Measurements from ENCODE around the gene PALM. TPM values are rescaled to one million over a fixed set of nuclear protein-coding genes. Genes with fewer than 3 reads are reported as not detected.
"Not testable (repeated sequence)": the region's sequence is repeated elsewhere in the genome, so short reads cannot be mapped to it uniquely, and the experiment has no call there.

The PALM gene, protein sequence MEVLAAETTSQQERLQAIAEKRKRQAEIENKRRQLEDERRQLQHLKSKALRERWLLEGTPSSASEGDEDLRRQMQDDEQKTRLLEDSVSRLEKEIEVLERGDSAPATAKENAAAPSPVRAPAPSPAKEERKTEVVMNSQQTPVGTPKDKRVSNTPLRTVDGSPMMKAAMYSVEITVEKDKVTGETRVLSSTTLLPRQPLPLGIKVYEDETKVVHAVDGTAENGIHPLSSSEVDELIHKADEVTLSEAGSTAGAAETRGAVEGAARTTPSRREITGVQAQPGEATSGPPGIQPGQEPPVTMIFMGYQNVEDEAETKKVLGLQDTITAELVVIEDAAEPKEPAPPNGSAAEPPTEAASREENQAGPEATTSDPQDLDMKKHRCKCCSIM
- total RNA-seq: under 1 TPM; 0.26 to 0.61 (median 0.27) TPM

DNA sequence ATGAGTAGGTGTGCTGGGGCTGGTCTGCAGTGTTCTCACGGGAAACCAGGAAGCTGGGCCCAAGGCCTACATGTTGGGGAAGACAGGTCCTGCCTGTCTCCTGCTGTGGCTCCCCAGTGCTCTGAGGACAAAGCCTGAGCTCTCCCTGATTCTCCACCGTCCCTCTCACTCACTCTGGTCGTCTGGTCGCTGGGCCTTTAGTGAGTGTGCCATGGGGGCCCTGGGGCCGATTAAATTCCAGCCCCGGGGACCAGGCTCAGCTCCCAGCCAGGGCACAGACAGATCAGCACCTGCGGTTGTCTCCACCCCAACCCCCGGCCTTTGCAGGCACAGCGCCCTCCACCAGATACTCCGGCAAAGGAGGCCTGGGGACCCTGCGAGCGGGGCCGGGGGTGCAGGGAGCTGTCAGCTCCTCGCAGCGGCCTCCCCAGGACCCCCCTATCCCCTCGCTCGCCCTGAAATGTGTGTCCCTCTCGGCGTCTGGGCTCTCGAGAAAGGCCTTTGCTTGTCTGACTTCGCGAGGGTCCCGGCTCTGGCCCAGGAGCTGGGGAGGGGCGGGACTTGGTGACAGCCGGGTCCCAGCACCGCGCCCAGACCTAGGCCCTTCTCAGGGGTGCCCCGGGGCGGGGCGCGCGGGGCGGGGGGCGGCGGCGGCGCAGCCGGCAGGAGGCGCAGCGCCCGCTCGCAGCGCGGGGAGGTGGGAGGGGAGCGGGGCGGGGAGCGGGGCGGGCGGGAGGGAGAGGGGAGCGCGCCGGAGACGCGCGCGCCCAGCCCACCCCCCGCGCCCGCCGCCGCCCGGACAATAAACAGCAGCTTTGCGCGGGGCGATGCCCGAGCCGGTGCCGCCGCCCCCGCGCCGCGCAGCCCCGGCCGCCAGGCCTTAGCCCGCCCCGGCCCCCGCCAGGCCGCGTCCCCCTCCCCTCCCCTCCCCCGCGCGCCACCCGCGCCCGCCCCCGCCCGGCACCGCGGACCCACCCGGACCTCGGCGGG lies at the start of gene PALM:
PALM (plus strand) TSS at position 782 of the 990 bp plus-strand sequence. CDS start 212 bp downstream, outside the sequence.
- Mint-ChIP-seq H3K27me3 (ENCODE audit: low read depth) (peaks cover 34% of the 10 kb centered on the region), H3K4me1 (ENCODE audit: low read depth) (peaks cover 2% of the 10 kb centered on the region), H3K9me3 (no peaks in the 10 kb centered on the region), H3K4me3 (no peak within 1 kb of the TSS), H3K36me3 (ENCODE audit: insufficient read depth) (no peaks in the 10 kb centered on the region)
- ATAC-seq (peak in 1 of 2 donors; percentile 39), DNase-seq (no peak)

- Mint-ChIP-seq H3K4me3 (peak overlapping the region; percentile 96), H3K27me3 (ENCODE audit: low read depth) (no peaks in the 10 kb centered on the region), H3K9me3 (no peaks in the 10 kb centered on the region), H3K36me3 (ENCODE audit: insufficient read depth) (peaks cover 3% of the 10 kb centered on the region), H3K4me1 (ENCODE audit: low read depth) (peaks cover 52% of the 10 kb centered on the region)
- ATAC-seq (no peak), DNase-seq (no peak)
Observed at GRCh38 chr19:660793-661426, 47.8 kb upstream of the PALM start.

DNA sequence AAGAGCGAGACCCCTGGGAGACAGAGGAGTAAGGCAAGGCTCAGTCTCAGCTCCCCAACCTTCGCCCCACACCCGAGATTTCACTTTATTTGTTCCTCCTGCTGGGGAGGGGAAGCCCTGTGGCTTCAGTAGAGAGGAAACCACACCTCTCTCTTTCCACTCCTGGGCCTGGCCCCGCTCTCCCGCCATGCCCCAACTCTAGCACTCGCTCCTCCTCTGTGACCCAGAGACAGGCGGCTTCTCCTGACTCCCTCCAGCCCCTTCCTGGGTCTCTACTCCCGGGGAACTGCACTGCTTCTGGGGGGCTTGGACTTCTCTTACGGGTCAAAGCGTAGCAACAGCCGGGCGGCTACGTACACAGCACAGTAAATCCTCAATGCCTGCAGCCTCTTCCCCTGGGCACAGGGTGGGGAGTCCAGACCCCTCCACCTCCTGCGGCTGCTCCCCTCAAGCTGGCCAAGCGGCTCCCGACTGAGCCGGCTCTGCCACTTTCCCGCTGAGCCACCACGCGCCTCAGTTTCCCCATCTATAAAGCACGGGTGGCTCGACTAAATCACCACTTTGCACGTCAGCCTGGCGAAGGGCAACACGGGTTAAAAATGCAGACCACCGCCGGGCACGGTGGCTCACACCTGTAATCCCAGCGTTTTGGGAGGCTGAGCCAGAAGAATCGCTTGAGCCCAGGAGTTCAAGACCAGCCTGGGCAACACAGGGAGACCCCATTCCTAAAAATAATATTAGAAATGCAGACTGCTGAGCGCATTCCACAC lies 47.1 kb upstream of the PALM start:
- no peaks in the 10 kb centered on the region for H3K27me3 Mint-ChIP-seq (ENCODE audit: low read depth)
- no peaks in the 10 kb centered on the region for H3K9me3 Mint-ChIP-seq
- H3K4me1 Mint-ChIP-seq (ENCODE audit: low read depth): peaks cover 45% of the 10 kb centered on the region
- peak overlapping the region; percentile 96 for H3K4me3 Mint-ChIP-seq
- DNase-seq (peak; percentile 53), ATAC-seq (peak; percentile 25 to 38)
- H3K36me3 Mint-ChIP-seq (ENCODE audit: insufficient read depth): peaks cover 3% of the 10 kb centered on the region

GRCh38 chr19:662207-662961 lies 46.4 kb upstream of the PALM start:
- H3K9me3 Mint-ChIP-seq: no peaks in the 10 kb centered on the region
- peaks cover 3% of the 10 kb centered on the region for H3K36me3 Mint-ChIP-seq (ENCODE audit: insufficient read depth)
- H3K4me3 Mint-ChIP-seq: peak overlapping the region; percentile 96
- H3K27me3 Mint-ChIP-seq (ENCODE audit: low read depth): no peaks in the 10 kb centered on the region
- DNase-seq (peak; percentile 68), ATAC-seq (peak; percentile 36 to 37)
- peaks cover 40% of the 10 kb centered on the region for H3K4me1 Mint-ChIP-seq (ENCODE audit: low read depth)

DNA sequence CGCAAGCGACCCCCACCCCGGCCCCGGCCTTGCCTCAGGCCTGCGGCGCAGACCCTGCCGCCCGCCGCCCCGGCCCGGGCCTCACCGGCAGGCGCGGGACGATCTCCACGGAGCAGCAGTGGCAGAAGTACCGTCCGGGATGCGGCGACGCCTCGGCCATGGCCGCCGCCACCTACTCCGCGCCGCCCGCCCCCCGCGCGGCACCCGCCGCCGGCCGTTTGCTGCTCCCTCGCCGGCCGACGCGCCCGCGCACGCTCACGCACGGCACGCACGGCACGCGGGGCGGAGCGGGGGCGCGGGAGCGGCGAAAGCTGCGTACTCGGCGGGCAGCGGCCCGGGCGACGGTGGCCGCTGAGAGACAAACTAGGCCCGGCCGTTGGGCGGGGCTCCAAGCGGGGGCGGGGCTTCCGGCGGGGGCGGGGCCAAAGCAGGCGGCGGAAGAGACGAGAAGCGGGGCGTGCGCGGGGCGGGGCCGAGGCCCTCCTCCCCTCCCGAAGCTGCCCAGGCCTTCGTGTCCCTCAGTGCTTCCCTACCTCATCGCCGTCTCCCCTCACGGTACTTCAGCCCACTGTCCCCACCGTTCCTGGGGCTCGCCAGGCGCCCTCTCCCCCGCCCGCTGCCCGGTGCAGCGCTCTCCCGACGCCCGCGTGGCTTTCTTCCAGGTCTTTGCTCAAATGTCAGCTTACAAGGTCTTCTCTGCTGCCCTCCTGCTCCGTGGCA lies 45.6 kb upstream of the PALM start, which contains the start of gene RNF126:
RNF126 (minus strand) TSS at position 253 of the 720 bp plus-strand sequence; CDS start at position 160, 93 bp downstream.
- H3K4me3 Mint-ChIP-seq: peak within 1 kb of the TSS; percentile 96
- no peaks in the 10 kb centered on the region for H3K9me3 Mint-ChIP-seq
- H3K27me3 Mint-ChIP-seq (ENCODE audit: low read depth): no peaks in the 10 kb centered on the region
- peaks cover 3% of the 10 kb centered on the region for H3K36me3 Mint-ChIP-seq (ENCODE audit: insufficient read depth)
- DNase-seq (peak; percentile 94), ATAC-seq (peak; percentile 55 to 60)
- peaks cover 35% of the 10 kb centered on the region for H3K4me1 Mint-ChIP-seq (ENCODE audit: low read depth)

DNA sequence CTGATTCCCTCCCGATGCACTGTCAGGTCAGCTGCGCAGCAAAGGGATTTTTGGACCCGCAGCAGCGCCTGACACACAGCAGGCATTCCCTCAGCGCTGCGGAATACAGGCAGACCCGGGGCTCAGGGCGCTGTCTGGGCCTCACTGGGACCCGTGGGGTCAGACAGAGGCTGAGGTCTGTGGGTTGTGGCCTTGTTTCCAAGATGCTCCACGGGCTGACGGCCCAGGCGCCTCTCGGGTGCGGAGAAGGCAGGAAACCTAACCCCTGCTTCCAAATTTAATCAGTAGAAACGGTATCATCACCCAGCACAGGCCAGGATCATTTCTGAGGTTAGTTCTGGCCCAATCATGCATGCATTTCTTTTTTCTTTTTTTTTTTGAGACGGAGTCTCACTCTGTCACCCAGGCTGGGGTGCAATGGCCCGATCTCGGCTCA lies 45.0 kb upstream of the PALM start:
- DNase-seq: no peak
- H3K9me3 Mint-ChIP-seq: no peaks in the 10 kb centered on the region
- peaks cover 3% of the 10 kb centered on the region for H3K36me3 Mint-ChIP-seq (ENCODE audit: insufficient read depth)
- ATAC-seq: no peak
- no peaks in the 10 kb centered on the region for H3K27me3 Mint-ChIP-seq (ENCODE audit: low read depth)
- peaks cover 32% of the 10 kb centered on the region for H3K4me1 Mint-ChIP-seq (ENCODE audit: low read depth)
- peak overlapping the region; percentile 75 for H3K4me3 Mint-ChIP-seq

- Mint-ChIP-seq H3K36me3 (ENCODE audit: insufficient read depth) (peaks cover 1% of the 10 kb centered on the region), H3K9me3 (no peaks in the 10 kb centered on the region), H3K4me1 (ENCODE audit: low read depth) (peaks cover 22% of the 10 kb centered on the region), H3K27me3 (ENCODE audit: low read depth) (peaks cover 3% of the 10 kb centered on the region), H3K4me3 (peak overlapping the region; percentile 65)
- ATAC-seq (no peak), DNase-seq (peak; percentile 83)
Observed at GRCh38 chr19:664913-665443, 43.8 kb upstream of the PALM start.

- not testable (repeated sequence) for H3K27me3 Mint-ChIP-seq (ENCODE audit: low read depth)
Observed at GRCh38 chr19:666985-667573, 41.7 kb upstream of the PALM start.

GRCh38 chr19:668675-669434 lies 39.9 kb upstream of the PALM start:
- H3K9me3 Mint-ChIP-seq; DNase-seq; ATAC-seq; H3K27me3 Mint-ChIP-seq (ENCODE audit: low read depth); H3K4me1 Mint-ChIP-seq (ENCODE audit: low read depth); H3K4me3 Mint-ChIP-seq; H3K36me3 Mint-ChIP-seq (ENCODE audit: insufficient read depth): not testable (repeated sequence)

More at GRCh38 chr19:666985-667573, 41.7 kb upstream of the PALM start:
- not testable (repeated sequence) for H3K9me3 Mint-ChIP-seq; ATAC-seq; H3K36me3 Mint-ChIP-seq (ENCODE audit: insufficient read depth); DNase-seq; H3K4me3 Mint-ChIP-seq
- peaks cover 13% of the 10 kb centered on the region for H3K4me1 Mint-ChIP-seq (ENCODE audit: low read depth)

GRCh38 chr19:670609-671075 lies 38.1 kb upstream of the PALM start:
- peaks cover 2% of the 10 kb centered on the region for H3K4me1 Mint-ChIP-seq (ENCODE audit: low read depth)
- ATAC-seq (peak in 1 of 2 donors; percentile 46), DNase-seq (no peak)
- peaks cover 18% of the 10 kb centered on the region for H3K27me3 Mint-ChIP-seq (ENCODE audit: low read depth)
- H3K9me3 Mint-ChIP-seq: no peaks in the 10 kb centered on the region
- no peaks in the 10 kb centered on the region for H3K36me3 Mint-ChIP-seq (ENCODE audit: insufficient read depth)
- H3K4me3 Mint-ChIP-seq: no peak overlapping the region
